ENCODE data around the gene CLDN6. TPM values are rescaled to one million over a fixed set of nuclear protein-coding genes. Genes with fewer than 3 reads are reported as not detected.

Gene CLDN6
- total and polyA plus RNA-seq, 9 of the 15 experiments (the other 6 are each of a cell fraction or from before 2014, with no cell fraction given), result 0.22 to 0.75 (median 0.38) TPM; not detected in 3

GRCh38 chr16:2981177-2981898 lies 36.6 kb downstream of the CLDN6 start (continued):
- TF ChIP-seq ZNF280A (IDR thresholded peaks at IDR 0.05; ENCODE audit: low read depth, partially characterized antibody), result no peak
- no peak for TF ChIP-seq PYGO2 (tag; IDR thresholded peaks at IDR 0.05)
- no peak for TF ChIP-seq SMARCC2 (IDR thresholded peaks at IDR 0.05; ENCODE audit: low read depth)
- no peak for TF ChIP-seq CHD2 (IDR thresholded peaks at IDR 0.05; ENCODE audit: low read depth, low read length)
- no peak for TF ChIP-seq SRSF7 (optimal IDR thresholded peaks at IDR 0.05; ENCODE audit: low read depth, low read length)
- no peak; a peak in 1 of 4 replicates for TF ChIP-seq TEAD1 (CRISPR knock-in tag; IDR thresholded peaks at IDR 0.05)
- TF ChIP-seq ZNF263 (CRISPR knock-in tag; IDR thresholded peaks at IDR 0.05; ENCODE audit: borderline replicate concordance), result peak; percentile 11; the same call in 1 of the 2 replicates
- TF ChIP-seq CTCF (IDR thresholded peaks at IDR 0.05 in 2 of 3, conservative IDR thresholded peaks at IDR 0.05 in 1 of 3; ENCODE audit: insufficient read depth in 2 of 3, low read depth in 1 of 3, low read length in 3 of 3), result no peak
- peak; percentile 6; the same call in 1 of the 2 replicates for TF ChIP-seq KLF16 (IDR thresholded peaks at IDR 0.05)
- no peak for TF ChIP-seq ZNF134 (CRISPR knock-in tag; conservative IDR thresholded peaks at IDR 0.05)
- TF ChIP-seq CLOCK (CRISPR knock-in tag; IDR thresholded peaks at IDR 0.05; ENCODE audit: borderline replicate concordance), result no peak
- TF ChIP-seq PPARD (CRISPR knock-in tag; IDR thresholded peaks at IDR 0.05), result no peak
- 0 out of 2 replicates have a peak, but pooled peaks have one; percentile 24 for TF ChIP-seq ZNF431 (CRISPR knock-in tag; IDR thresholded peaks at IDR 0.05)
- TF ChIP-seq CEBPZ (IDR thresholded peaks at IDR 0.05; ENCODE audit: borderline replicate concordance, low read depth, low read length), result no peak
- TF ChIP-seq CHCHD3 (CRISPR knock-in tag; IDR thresholded peaks at IDR 0.05), result no peak
- TF ChIP-seq MAFF (IDR thresholded peaks at IDR 0.05; ENCODE audit: low read length), result no peak
- TF ChIP-seq HNRNPL (IDR thresholded peaks at IDR 0.05; ENCODE audit: low read depth, low read length), result no peak
- no peak for TF ChIP-seq ZNF165 (CRISPR knock-in tag; IDR thresholded peaks at IDR 0.05; ENCODE audit: borderline replicate concordance)

Data from K562 (cell line).